Chondrocyte (in vitro differentiated cells): ENCODE data around the gene TTLL1. TPM values are rescaled to one million over a fixed set of nuclear protein-coding genes. Genes with fewer than 3 reads are reported as not detected.

ENCODE experiments used
- DNase-seq: peaks from one replicate; pipeline ENCODE4 v3.0.0; 2021; ENCODE audit warnings: mixed read lengths, low spot score
- H3K27ac Mint-ChIP-seq: one replicate; pipeline ENCODE4 v1.8.0; 2021; ENCODE audit warnings: mild to moderate bottlenecking, moderate library complexity, mixed read lengths; ENCODE audit not compliant: unreplicated experiment
- H3K27me3 Mint-ChIP-seq: 2 replicates; pipeline ENCODE4 v1.8.0; 2021; ENCODE audit warnings: low read depth, mixed read lengths
- H3K36me3 Mint-ChIP-seq: 2 replicates; pipeline ENCODE4 v1.8.0; 2021; ENCODE audit warnings: low read depth, mixed read lengths
- H3K4me1 Mint-ChIP-seq: 2 replicates; pipeline ENCODE4 v1.8.0; 2021; ENCODE audit warnings: low read depth, mild to moderate bottlenecking, mixed read lengths
- H3K4me3 Mint-ChIP-seq: one replicate; pipeline ENCODE4 v1.8.0; 2021; ENCODE audit warnings: mild to moderate bottlenecking, moderate library complexity, mixed read lengths; ENCODE audit not compliant: unreplicated experiment
- H3K9me3 Mint-ChIP-seq: 2 replicates; pipeline ENCODE4 v1.8.0; 2021; ENCODE audit warnings: low read depth, mixed read lengths
- total RNA-seq: library from RNA; stranded (reverse); gene quantifications from 3 replicates; pipeline ENCODE4 v1.2.1, GENCODE V29; 2021
- TF ChIP-seq, protein P1 (sequence below): fragments of 200-600 bp; sonication (generic); IDR thresholded peaks from 2 replicates; pipeline ENCODE4 v1.5.0; 2021; ENCODE audit warnings: antibody characterized with exemption, mild to moderate bottlenecking, moderate library complexity

TTLL1 gene
- total RNA-seq, 1 donor from 2014 or later = 18.1 TPM

- H3K36me3 Mint-ChIP-seq = peaks cover 7% of the 10 kb centered on the region
- no peaks in the 10 kb centered on the region for H3K27me3 Mint-ChIP-seq
- no peak overlapping the region for H3K27ac Mint-ChIP-seq
- H3K9me3 Mint-ChIP-seq = no peaks in the 10 kb centered on the region
- TF ChIP-seq, protein P1, sequence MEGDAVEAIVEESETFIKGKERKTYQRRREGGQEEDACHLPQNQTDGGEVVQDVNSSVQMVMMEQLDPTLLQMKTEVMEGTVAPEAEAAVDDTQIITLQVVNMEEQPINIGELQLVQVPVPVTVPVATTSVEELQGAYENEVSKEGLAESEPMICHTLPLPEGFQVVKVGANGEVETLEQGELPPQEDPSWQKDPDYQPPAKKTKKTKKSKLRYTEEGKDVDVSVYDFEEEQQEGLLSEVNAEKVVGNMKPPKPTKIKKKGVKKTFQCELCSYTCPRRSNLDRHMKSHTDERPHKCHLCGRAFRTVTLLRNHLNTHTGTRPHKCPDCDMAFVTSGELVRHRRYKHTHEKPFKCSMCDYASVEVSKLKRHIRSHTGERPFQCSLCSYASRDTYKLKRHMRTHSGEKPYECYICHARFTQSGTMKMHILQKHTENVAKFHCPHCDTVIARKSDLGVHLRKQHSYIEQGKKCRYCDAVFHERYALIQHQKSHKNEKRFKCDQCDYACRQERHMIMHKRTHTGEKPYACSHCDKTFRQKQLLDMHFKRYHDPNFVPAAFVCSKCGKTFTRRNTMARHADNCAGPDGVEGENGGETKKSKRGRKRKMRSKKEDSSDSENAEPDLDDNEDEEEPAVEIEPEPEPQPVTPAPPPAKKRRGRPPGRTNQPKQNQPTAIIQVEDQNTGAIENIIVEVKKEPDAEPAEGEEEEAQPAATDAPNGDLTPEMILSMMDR = no peak
- no peak for DNase-seq
- H3K4me3 Mint-ChIP-seq = no peak overlapping the region
- H3K4me1 Mint-ChIP-seq = peaks cover 3% of the 10 kb centered on the region
Observed at GRCh38 chr22:43080616-43081015, 8.6 kb downstream of the TTLL1 start.

- Mint-ChIP-seq H3K36me3 (peaks cover 5% of the 10 kb centered on the region), H3K4me1 (peaks cover 3% of the 10 kb centered on the region), H3K27ac (no peak overlapping the region), H3K27me3 (no peaks in the 10 kb centered on the region), H3K4me3 (no peak overlapping the region), H3K9me3 (no peaks in the 10 kb centered on the region)
- TF ChIP-seq, protein P1 = no peak
- no peak for DNase-seq
Observed at GRCh38 chr22:43079742-43080141, 9.4 kb downstream of the TTLL1 start.

DNA sequence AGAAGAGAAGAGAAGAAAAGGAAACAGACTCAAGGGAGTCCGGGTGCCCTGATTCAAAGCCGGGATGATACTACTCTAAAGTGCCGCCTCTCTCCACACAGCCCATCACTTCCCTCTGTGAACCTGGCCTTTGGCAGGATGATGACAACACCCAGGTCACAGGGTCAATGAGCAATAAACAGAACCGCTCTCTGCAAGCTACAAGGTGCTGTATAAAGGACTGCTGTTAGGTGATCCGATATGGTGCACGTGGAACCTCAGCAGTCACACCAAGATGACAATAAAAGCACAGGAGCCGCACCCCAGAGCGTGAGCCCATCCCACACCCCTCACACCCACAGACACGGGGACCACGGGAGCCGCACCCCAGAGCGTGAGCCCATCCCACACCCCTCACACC, 10.7 kb downstream of the TTLL1 start:
- H3K4me1 Mint-ChIP-seq = peaks cover 3% of the 10 kb centered on the region
- no peaks in the 10 kb centered on the region for H3K27me3 Mint-ChIP-seq
- H3K36me3 Mint-ChIP-seq = peaks cover 5% of the 10 kb centered on the region
- no peak overlapping the region for H3K27ac Mint-ChIP-seq
- no peaks in the 10 kb centered on the region for H3K9me3 Mint-ChIP-seq
- no peak overlapping the region for H3K4me3 Mint-ChIP-seq
- DNase-seq = no peak
- TF ChIP-seq, protein P1 = no peak

DNA sequence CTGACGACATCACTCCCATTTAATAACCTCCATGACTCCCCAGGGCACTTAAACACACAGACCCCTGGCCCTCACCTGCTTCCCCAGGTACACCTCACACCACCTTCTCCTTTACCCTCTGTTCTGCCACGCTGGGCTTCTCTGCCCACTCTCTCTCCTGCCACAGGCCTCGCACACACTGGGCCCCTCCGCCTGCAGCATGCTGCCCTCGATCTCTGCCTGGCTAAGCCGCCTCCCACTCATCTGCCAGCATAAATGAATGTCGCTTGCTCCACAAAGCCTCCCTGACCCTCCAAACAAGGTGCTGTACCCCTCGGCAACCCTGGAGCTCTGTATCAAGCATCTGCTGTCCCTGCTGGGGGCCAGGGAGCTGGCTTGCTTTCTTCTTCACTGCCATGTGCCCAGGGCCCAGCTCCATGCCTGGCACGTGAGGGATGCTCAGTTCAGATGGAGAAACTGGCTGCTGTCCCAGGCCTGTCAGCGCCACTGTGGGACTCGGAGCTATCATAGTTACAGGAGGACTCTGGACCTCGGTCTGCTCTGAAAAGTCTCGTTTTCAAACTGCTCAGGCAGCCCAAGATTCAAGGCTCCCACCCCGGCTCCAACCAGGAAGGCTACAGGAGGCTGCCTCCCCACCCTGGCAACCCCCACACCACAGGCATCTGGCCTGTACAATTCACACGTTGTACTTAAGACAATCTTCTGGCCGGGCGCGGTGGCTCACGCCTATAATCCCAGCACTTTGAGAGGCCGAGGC, 11.9 kb downstream of the TTLL1 start:
- H3K27ac Mint-ChIP-seq = no peak overlapping the region
- peaks cover 3% of the 10 kb centered on the region for H3K4me1 Mint-ChIP-seq
- no peak overlapping the region for H3K4me3 Mint-ChIP-seq
- no peak for DNase-seq
- TF ChIP-seq, protein P1 = no peak
- no peaks in the 10 kb centered on the region for H3K27me3 Mint-ChIP-seq
- peaks cover 6% of the 10 kb centered on the region for H3K36me3 Mint-ChIP-seq
- H3K9me3 Mint-ChIP-seq = no peaks in the 10 kb centered on the region

- Mint-ChIP-seq H3K27ac (peak overlapping the region; percentile 98), H3K4me1 (peaks cover 16% of the 10 kb centered on the region), H3K36me3 (peaks cover 14% of the 10 kb centered on the region), H3K4me3 (peak overlapping the region; percentile 7), H3K9me3 (no peaks in the 10 kb centered on the region), H3K27me3 (no peaks in the 10 kb centered on the region)
- no peak for DNase-seq
- TF ChIP-seq, protein P1 = no peak
Observed at GRCh38 chr22:43066844-43067385, 22.3 kb downstream of the TTLL1 start.
